Right ventricle myocardium inferior (tissue), 1 donor: ENCODE results near the gene PGLYRP2. TPM values are rescaled to one million over a fixed set of nuclear protein-coding genes. Genes with fewer than 3 reads are reported as not detected.
A peak's percentile ranks its signal among the peaks of the same experiment; 100 is the strongest.
"Not testable (repeated sequence)": the region's sequence is repeated elsewhere in the genome, so short reads cannot be mapped to it uniquely, and the experiment has no call there.

Source experiments
- ATAC-seq: fragments of 200-7000 bp; cut with Tn5 transposase; one replicate; pipeline ENCODE4 v1.9.1; 2020; ENCODE audit warnings: mild to moderate bottlenecking, moderate library complexity
- DNase-seq: peaks from one replicate; pipeline ENCODE4 v3.0.0; 2021; ENCODE audit errors: missing footprints
- intact Hi-C: fragments of 100-400 bp; cut with DNase I; formaldehyde crosslinking; loops from one replicate; pipeline ENCODE4 v1.11.0; 2022
- total RNA-seq: library from RNA; stranded (reverse); fragmentation: NEBNext Ultra II Directional; extraction: Animal tissue kit (Norgen Biotek cat#: 25700); gene quantifications from one replicate; pipeline ENCODE4 v1.2.1, GENCODE V29; 2021
- donor health status: DM: no; HTN: yes; CAD: no; lungs with severe emphysema.

The PGLYRP2 gene
- total RNA-seq, 1 donor from 2014 or later = not detected

DNA sequence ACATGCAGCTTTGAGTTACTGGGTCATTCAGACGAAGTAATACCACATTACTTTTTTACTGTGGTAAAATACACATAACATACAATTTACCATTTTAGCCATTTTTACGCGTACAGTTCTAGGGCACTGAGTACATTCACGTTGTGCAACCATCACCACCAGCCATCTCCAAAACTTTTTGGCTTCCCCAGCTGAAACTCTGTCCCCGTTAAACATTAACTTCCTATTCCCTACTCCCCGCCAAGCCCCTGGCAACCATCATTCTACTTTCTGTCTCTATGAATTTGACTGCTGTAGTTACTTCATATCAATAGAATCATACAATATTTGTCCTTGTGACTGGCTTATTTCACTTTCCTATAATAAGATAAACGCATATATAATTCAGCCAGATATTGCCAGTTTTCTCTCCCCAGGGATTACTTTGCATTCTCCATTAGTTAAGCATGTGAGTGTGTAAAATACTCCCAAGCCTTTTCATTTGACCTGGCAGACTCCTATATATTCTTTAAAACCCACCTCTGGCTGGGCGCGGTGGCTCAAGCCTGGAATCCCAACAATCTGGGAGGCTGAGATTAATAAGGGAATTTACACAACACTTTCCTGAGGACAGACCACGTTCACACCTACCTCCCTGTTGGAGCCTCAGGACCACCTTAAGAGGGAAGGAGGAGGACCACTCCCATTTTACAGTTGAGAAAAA is 19.0 kb upstream of the PGLYRP2 start:
- ATAC-seq = no peak
- intact Hi-C loops = no loop called here
- DNase-seq = no peak

DNA sequence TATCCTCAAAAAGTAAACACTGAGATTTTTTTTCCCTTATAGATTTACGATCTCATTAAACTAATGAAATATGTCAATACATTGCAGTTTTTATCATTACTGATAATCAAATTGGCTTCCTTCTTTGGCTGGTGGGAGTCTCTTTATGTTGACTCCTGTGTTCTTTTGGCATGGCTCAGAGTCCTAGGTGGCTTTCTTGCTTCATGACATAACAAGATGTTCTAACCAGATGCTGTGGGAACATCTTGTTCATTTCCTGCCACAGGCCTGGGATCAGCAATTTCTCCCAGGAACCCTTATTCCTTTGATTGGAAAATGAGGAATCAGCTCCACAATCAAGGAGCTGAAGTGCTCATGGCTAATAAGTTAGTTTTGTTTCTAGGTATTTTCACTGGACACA is 15.8 kb upstream of the PGLYRP2 start:
- DNase-seq = no peak
- ATAC-seq = no peak
- intact Hi-C loops = no loop called here

GRCh38 chr19:15488489-15489226 is 9.4 kb upstream of the PGLYRP2 start:
- DNase-seq (peak; percentile 68), ATAC-seq (peak; percentile 93)
- intact Hi-C loops = no loop called here

DNA sequence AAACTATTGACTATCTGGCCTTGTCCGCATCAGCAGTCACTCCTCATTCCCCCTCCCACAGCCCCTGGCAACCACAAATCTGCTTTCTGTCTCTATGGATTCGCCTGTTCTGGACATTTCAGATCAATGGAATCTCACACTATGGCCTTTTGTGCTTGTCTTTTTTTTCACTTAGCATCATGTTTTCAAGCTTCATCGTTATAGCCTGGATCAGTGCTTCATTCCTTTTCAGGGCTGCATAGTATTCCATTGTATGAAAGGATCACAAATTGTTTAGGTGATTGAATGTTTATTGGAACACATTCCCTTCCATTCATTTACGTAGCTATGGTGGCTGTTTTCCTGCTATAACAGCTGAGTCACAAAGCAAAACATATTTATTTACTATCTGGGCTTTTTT is 7.7 kb upstream of the PGLYRP2 start:
- no peak for DNase-seq
- no peak for ATAC-seq
- intact Hi-C loops = no loop called here

- ATAC-seq, intact Hi-C loops, DNase-seq: not testable (repeated sequence)
Observed at GRCh38 chr19:15485768-15486167, 6.5 kb upstream of the PGLYRP2 start.

GRCh38 chr19:15480996-15481395 is 1.7 kb upstream of the PGLYRP2 start:
- DNase-seq, ATAC-seq, intact Hi-C loops: not testable (repeated sequence)

DNA sequence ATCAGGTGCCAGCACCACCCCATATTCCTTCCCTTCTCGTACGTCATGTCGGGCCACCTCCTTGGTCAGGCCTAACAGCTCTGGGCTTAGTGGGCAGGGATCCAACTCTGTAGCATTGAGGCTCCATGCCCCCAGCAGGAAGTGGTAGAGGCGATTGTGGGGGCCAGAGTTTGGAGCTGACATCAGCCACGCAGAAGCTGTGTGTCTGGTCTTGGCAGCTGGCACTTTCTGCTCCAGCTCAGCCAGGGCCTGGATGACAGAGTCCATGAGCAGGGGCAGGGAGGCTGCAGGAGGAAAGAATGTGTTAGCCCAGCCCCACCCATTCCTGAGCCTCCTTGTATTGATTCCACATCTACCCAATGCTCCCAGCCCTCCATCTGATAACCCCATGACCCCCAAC is 3.0 kb downstream of the PGLYRP2 start:
- intact Hi-C loops = no loop called here
- ATAC-seq (no peak), DNase-seq (no peak)

DNA sequence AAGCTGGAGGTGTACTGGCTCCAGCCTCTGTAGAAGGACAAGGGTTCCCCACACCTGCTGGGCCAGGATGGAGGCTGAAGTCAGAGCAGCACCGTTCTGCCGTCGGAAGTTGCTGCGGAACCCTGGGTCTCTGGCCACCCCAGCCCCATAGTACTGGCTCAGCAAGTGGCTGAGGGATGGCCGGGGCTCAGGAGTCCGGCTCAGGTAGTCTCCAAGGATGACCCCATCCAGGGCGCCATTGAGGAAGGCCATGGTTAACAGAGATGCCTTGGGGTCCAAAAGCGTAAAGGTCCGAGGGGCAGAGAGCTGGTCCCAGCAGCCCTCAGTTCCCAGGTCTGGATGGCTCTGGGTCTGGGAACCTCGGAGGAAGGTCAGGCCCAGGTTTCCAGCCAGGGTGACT is 3.7 kb downstream of the PGLYRP2 start:
- no peak for ATAC-seq
- intact Hi-C loops = no loop called here
- DNase-seq = no peak

- DNase-seq (no peak), ATAC-seq (no peak)
- intact Hi-C loops = no loop called here
Observed at GRCh38 chr19:15475169-15475568, 4.1 kb downstream of the PGLYRP2 start.

DNA sequence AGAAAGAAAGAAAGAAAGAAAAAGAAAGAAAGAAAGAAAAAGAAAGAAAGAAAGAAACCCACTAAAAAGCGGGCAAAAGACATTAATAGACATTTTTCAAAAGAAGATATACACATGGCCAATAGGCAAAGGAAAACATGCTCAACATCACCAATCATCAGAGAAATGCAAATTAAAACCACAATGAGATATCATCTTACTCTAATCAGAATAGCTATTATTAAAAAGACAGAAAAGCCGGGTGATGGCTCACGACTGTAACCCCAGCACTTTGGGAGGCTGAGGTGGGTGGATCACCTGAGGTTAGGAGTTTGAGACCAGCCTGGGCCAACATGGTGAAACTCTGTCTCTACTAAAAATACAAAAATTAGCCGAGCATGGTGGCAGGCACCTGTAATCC is 5.5 kb downstream of the PGLYRP2 start:
- intact Hi-C loops, DNase-seq, ATAC-seq: not testable (repeated sequence)

GRCh38 chr19:15471639-15472101 is 7.6 kb downstream of the PGLYRP2 start:
- DNase-seq (no peak), ATAC-seq (no peak)
- intact Hi-C loops = no loop called here

- ATAC-seq (no peak), DNase-seq (no peak)
- intact Hi-C loops = no loop called here
Observed at GRCh38 chr19:15469513-15470297, 9.6 kb downstream of the PGLYRP2 start.

DNA sequence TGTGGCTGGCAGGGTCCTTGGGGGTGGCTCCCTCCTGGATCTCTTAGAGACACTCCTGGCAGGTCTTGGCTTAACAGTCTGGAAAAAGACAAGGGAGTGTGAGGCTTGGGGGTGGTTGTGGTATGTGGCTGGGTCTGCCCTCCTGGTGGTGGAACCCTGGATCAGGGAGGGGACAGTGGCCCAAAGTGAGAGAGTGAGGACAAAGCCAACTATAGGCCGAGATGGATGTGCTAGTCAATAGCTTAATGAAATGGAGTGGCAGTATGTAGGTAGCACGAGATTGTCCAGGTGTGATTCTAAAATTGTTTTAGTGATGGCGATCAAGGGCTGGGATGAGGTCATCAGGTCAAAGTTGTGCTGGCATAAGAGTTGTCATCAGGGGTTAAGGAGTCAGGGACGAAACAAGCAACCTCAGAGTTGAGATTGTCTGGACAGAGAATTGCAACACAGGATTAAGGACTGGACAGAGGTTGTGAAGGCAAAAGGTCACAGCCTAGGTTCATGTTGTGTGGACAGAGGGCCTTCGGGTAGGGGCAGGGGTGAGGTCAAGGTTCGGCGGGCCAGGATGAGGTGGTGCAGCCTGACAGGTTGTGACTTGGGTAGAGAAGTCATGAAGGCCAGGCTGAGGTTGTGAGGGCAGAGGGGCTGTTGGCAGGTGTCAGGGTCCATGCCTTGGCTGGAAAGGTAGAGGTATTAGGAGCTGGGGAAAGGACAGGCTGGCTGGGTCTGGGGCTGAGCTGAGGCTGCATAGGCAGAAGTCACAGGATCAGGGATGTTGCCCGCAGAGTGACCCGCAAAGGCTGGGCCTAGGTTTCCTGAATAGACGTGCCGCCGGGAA is 10.4 kb downstream of the PGLYRP2 start:
- ATAC-seq = peak; percentile 20
- intact Hi-C loops = no loop called here

DNA sequence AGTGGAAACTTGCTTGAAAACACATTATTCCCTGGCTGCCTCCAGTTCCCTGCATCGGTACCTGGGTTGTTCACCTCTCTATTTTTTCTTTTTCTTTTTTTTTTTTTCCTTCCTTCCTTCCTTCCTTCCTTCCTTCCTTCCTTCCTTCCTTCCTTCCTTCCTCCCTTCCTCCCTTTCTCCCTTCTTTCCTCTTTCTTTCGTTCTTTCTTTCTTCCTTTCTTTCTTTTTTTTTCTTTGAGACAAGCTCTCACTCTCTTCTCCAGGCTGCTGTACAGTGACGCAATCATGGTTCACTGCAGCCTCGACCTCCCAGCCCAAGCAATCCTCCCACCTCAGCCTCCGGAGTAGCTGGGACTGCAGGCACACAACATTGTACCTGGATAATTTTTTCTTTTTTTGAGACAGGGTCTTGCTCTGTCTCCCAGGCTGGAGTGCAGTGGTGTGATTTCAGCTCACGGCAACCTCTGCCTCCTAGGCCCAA is 11.5 kb downstream of the PGLYRP2 start:
- DNase-seq (no peak), ATAC-seq (no peak)
- intact Hi-C loops = no loop called here

More for the DNA sequence above, 10.4 kb downstream of the PGLYRP2 start:
- DNase-seq = no peak

- intact Hi-C loops = no loop called here
- ATAC-seq = no peak
- DNase-seq = no peak
Observed at GRCh38 chr19:15466851-15467733, 12.2 kb downstream of the PGLYRP2 start.

DNA sequence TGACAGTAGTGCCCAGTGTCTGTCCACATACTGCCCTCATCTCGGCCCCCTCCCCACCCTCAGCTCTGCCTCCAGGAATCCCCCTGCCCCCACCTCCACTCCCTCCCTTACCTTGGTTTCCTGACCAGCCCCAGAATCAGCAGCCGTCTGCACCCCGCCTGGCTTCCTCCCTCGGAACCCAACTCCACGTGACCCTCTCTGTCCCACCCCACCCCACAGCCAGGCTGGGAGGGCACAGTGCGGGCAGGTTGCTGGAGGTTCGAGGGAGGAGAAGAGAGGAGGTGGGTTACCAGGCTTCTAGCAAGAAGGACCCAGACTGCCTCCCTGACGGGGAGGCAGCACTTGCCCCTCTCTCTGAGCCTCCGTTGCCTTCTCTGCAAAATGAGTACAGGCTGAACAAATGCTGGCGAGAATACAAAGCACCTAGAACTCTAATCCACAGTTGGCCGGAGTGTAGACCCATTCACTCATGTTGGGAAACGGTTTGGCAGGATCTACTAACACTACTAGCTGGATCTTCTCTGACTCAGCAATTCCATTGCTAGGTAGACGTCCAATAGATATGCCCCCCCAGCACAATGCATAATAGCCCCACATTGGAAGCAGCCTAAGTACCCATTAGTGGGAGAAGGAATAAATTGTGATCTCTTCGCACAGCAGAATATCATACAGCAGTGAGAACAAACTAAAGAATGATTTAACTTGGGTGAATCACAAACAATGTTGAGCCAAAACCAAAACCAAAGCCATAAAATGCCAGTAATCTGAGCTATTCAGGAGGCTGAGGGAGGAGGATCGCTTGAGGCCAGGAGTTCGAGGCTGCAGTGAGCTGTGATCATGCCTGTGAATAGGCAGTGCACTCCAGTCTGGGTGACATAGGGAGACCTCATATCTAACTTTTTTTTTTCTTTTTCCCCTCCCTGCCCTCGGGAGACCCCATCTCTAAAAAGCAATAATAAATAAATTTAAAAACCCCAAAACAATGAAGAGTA is 14.6 kb downstream of the PGLYRP2 start, which contains the start of gene RASAL3:
RASAL3 (minus strand) TSS at position 151 of the 992 bp plus-strand sequence. CDS start 186 bp downstream, outside the sequence.
- DNase-seq (no peak), ATAC-seq (peak; percentile 15)
- intact Hi-C loops = no loop called here
